Activated naive CD4-positive, alpha-beta T cell treated with anti-CD3 and anti-CD28 coated beads, Interleukin-2, amount 50 U/mL, for 16 hours (primary cell): Measurements from ENCODE around the gene PCDH19.
"Not testable (repeated sequence)": the region's sequence is repeated elsewhere in the genome, so short reads cannot be mapped to it uniquely, and the experiment has no call there.

Source experiments
- DNase-seq: peaks from one replicate; pipeline ENCODE4 v3.0.0-alpha.2; 2020

PCDH19 gene

GRCh38 chrX:100409610-100410590 lies at the start of gene PCDH19:
PCDH19 (minus strand) TSS chrX:100410273; CDS start chrX:100408597, 1,676 bp downstream.
- DNase-seq, result peak; percentile 27

GRCh38 chrX:100449696-100450608 lies 39.9 kb upstream of the PCDH19 start:
- DNase-seq, result no peak

GRCh38 chrX:100447655-100448397 lies 37.8 kb upstream of the PCDH19 start:
- peak; percentile 11 for DNase-seq

- no peak for DNase-seq
Observed at GRCh38 chrX:100445593-100445992, 35.5 kb upstream of the PCDH19 start.

- not testable (repeated sequence) for DNase-seq
Observed at GRCh38 chrX:100441321-100441720, 31.2 kb upstream of the PCDH19 start.

- DNase-seq, result no peak
Observed at GRCh38 chrX:100440006-100440405, 29.9 kb upstream of the PCDH19 start.

GRCh38 chrX:100435726-100436125 lies 25.7 kb upstream of the PCDH19 start:
- DNase-seq, result no peak

GRCh38 chrX:100424012-100424411 lies 13.9 kb upstream of the PCDH19 start:
- no peak for DNase-seq

GRCh38 chrX:100418556-100418955 lies 8.5 kb upstream of the PCDH19 start:
- no peak for DNase-seq

GRCh38 chrX:100417681-100418080 lies 7.6 kb upstream of the PCDH19 start:
- DNase-seq, result no peak

- no peak for DNase-seq
Observed at GRCh38 chrX:100413229-100413628, 3.2 kb upstream of the PCDH19 start.

GRCh38 chrX:100411802-100412715 lies 2.0 kb upstream of the PCDH19 start:
- DNase-seq, result no peak

GRCh38 chrX:100410901-100411801 lies 1.1 kb upstream of the PCDH19 start:
- no peak for DNase-seq

GRCh38 chrX:100408713-100409609 lies 1.1 kb downstream of the PCDH19 start:
- no peak for DNase-seq

GRCh38 chrX:100407784-100408712 lies 2.0 kb downstream of the PCDH19 start:
- no peak for DNase-seq

GRCh38 chrX:100407147-100407783 lies 2.8 kb downstream of the PCDH19 start:
- no peak for DNase-seq

- no peak for DNase-seq
Observed at GRCh38 chrX:100405424-100405823, 4.6 kb downstream of the PCDH19 start.

GRCh38 chrX:100404851-100405250 lies 5.2 kb downstream of the PCDH19 start:
- no peak for DNase-seq
